ENCODE measurements around the gene PLEKHG4B.
A peak's percentile ranks its signal among the peaks of the same experiment; 100 is the strongest.

PLEKHG4B gene

DNA sequence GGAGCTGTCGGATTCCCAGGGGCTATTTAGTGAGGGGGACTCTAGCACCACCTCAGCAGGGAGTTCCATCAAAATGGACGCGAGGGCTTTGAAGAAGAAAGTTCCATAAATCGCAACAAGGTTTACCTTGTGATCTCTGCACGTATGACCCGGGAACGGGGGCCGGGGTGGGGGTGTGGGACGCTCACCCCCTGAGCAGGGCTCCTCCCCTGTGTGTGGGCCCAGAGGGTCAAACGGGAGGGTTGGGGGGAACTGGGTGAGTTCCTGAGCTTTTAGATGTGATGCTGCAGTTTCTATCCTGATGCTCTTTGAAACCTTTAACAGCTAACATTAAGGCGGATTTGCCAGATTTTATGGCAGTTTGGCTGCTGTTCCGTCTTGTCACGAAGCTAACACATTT is 80.5 kb downstream of the PLEKHG4B start:
- no peak for ATAC-seq

GRCh38 chr5:172841-173251 is 80.9 kb downstream of the PLEKHG4B start:
- ATAC-seq, result no peak

DNA sequence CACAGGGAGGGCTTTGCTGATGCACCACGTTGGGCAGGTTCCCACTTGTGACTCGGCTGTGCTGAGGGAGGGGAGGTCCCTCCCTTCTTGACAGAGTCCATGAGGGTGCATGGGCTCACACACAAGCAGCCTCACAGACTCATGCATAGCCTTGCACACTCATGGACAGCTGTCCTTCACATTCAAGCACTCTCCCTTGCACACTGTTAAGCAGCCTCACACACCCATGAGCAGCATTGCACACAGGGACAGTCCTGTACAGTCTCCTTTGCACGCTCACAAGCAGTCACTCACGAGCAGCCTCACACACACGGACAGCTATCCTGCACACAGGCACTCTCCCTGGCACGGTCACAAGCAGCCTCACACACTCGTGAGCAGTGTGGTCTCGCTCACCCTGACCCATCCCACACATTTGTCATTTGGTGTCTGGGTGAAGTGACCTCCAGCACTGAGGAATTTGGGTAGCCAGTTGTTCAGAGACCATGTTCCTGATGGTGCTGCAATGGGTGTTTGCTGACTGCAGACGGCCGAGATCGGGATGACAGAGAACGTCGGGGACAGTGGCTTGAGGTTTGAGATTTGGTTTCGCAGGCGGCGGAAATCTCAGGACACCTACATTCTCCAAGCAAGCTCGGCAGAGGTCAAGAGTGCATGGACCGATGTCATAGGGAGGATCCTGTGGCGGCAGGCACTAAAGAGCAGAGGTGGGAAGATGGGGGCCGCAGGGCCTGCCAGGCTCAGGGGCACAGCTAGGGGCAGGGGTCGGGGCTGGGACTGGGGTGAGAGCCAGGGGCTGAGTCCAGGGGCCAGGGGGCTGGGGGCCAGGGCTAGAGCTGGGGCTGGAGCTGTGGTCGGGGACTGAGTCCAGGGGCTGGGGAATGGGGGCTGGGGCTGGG is 81.7 kb downstream of the PLEKHG4B start:
- no peak for ATAC-seq

- no peak for ATAC-seq
These were observed 82.3 kb downstream of the PLEKHG4B start for GRCh38 chr5:174291-174600.

DNA sequence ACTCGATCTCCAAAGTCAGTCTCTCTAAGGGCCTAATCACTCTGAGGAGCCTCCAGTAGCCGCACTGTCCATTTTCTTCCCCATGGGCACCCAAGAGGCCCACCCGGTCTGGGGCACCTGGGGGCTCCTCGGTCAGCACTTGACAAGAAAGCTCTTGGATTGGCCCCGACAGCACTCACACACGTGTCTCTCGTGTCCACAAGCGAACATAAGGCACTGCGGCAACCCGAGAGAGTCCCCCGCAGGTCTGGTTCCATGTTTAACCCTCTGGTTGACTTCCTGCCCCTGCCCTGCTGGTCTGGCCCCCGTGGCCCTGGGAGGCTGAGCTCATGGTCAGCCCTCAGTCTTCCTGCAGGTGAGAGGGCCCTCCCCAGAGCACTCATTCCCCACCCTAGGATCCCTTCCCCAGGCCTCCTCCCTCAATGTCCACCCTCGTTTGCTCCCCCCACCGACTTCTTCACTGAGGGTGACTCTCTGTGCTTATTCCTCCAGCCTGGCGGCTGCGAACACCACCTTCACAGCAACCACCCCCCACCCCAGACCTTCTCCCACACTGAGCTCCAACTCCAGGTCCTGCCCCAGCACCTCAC is 83.0 kb downstream of the PLEKHG4B start:
- ATAC-seq, result no peak

- ATAC-seq, result no peak
These were observed 84.4 kb downstream of the PLEKHG4B start for GRCh38 chr5:176296-176823.

DNA sequence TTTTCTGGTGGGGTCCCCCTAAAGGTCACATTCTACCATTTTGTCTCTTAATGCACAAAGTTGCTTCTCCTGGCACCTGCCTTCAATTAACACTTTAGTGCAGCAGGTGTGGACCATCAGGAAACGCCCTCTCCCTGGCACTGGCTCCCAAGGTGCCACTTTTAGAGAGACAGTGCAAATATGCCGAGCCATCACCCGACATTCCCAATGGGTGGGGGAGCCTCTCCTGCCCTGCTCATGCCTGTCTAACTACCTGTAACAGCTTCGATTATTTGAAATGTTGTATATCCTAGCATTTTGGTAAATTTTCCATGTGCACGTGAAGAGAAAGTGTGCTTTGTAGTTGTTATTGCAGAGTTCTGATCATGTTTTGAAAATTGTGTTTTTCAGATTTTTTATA is 86.1 kb downstream of the PLEKHG4B start:
- ATAC-seq, result no peak

DNA sequence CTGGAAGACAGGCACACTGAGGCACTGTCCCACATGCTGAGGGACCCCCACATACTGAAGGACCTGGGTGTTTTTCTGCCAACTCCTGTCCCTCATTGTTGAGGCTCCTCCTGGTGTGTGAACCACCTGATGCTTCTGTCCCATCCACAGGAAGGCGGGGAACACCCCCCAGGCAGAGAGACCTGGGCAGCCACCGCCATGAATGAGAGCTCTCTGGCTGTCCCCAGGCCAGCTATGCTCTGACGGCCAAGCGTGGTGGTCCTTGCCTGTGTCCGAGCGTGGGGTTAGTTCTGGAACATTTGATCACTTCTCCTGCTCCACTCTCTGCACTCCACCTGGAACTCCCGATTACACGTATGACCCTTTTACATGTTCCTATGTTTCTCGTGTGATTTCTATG is 87.4 kb downstream of the PLEKHG4B start:
- no peak for ATAC-seq

DNA sequence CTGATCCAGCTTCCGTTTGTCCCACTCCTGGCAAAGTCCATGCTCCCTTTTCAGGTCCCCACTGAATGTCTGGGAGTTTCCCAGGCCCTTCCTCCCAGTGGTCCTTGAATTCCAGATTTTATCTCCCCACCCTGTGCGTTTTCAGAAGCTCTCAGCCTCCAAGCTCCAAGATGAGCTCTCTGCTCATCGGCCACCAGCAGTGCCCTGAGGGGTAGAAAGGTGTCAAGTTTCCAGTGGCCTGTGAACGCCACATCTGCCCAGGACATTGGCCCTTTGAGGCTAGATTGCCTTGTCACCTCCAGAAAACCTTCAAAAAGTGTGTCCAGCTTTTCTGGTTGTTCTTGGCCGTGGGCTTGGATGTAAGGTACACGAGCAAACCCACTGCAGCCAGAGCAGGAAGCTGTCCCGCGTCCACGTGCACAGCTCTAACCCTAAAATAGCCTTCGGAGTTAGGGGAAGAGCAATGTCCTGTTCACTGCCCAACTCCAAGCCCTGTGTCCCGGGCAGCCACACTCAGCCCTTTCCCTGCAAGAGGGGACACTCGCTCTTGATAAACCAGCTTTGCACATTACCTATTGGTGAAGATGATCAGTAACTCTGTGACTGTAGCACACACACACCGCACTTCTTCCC is 88.4 kb downstream of the PLEKHG4B start:
- no peak for ATAC-seq

DNA sequence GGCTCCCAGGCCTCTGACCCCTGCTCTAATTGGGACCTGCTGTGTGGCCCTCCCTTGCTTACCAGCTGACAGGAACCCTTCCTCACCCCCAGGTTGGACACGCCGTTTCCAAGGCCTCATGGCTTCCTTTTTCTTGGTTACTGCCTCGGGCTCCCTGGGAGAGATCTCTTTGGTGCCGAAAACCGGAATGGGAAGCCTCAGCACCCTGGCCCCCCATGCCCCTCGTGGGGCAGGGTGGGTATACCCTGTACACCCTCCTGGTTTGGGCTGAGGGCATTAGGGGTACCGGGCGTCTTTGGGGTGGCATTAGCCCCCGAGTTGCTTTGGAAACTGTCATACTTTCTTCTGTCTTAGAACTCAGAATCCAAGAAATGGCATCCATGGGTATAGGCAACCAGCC is 89.2 kb downstream of the PLEKHG4B start:
- ATAC-seq, result no peak

DNA sequence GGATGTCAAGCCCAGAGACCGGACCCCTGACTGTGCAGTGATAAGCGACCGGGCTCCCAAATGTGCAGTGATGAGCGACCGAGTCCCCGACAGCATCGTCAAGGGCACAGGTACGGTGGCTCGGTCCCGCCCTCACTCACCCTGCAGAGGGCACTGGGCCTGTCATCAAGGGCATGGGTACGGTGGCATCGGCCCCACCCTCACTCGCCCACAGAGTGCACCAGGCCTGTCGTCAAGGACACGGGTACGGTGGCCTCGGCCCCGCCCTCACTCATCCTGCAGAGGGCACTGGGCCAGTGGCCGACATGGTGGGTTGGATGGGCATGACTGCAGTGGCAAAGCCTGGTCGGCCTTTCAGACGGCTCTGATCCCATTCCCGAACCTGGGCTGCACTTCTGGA is 89.6 kb downstream of the PLEKHG4B start:
- ATAC-seq, result no peak

GRCh38 chr5:182126-182525 is 90.2 kb downstream of the PLEKHG4B start:
- ATAC-seq, result no peak

- ATAC-seq, result no peak
These were observed 92.5 kb downstream of the PLEKHG4B start for GRCh38 chr5:184471-184870.

- no peak for ATAC-seq
These were observed 93.4 kb downstream of the PLEKHG4B start for GRCh38 chr5:185095-186070.

DNA sequence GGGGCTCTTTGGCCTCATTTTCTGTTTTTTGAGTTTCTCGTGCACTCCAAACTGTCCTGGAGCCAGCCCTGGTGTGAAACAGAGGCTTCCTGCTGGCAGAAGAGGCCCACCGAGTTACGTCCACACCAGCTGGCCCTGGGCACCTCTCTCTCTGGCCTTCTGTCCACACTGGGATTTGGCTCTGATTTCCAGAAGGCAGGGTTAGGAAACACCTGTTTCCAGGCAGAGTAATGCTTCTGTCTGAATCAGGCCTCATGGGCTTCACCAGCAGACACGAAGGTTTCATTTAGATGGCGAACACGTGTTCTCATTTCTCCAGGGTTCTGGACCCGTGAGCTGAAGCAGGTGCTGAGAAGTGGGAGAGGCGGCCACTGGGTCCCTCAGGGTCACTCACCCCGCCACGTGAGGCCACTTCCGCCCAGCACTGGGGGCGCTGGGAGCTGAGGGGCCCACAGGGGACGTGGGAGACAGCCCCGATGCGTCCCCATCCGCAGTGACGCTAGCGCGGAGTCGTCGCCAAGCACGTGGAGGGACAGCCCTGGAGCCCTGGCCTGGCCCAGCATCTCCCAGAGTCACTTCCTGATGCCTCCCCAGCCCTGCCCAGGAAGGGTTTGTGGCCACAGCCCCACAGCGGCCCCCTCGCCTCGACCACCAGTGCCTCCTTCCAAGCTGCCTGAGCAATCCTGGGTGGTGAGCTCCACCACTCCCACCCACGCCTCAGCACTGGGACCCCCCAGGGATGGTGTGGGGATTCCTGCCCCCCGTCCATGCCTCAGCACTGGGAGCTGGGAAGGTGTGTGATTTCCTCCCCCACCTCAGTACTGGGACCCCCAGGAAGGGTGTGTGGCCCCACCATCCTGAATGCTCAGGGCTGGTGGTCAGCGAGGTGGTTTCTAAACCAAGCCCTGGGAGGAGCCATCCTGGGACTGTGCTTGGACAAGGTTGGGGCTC is 94.4 kb downstream of the PLEKHG4B start:
- no peak for ATAC-seq

- no peak for ATAC-seq
These were observed 95.1 kb downstream of the PLEKHG4B start for GRCh38 chr5:187042-187431.

GRCh38 chr5:187617-188451 is 95.9 kb downstream of the PLEKHG4B start:
- ATAC-seq, result no peak

GRCh38 chr5:188488-189481 is 96.8 kb downstream of the PLEKHG4B start:
- peak; percentile 91 to 93 for ATAC-seq

- no peak for ATAC-seq
These were observed 97.5 kb downstream of the PLEKHG4B start for GRCh38 chr5:189486-189885.
